Mesenchymal stem cell (in vitro differentiated cells and primary cell): ENCODE data around the gene NFKB2.

Experiments
- DNase-seq: peaks from one replicate; pipeline ENCODE4 v3.0.0-alpha.2; 2013
- H2AFZ ChIP-seq: one replicate; pipeline ENCODE4 v1.6.1; 2013; ENCODE audit warnings: low read depth, mild to moderate bottlenecking, control low read depth, inconsistent platforms, low read length, moderate library complexity
- H2AK5ac ChIP-seq: 2 replicates; pipeline ENCODE4 v1.6.1; 2013; ENCODE audit warnings: low read length, moderate library complexity, mild to moderate bottlenecking, inconsistent platforms; ENCODE audit not compliant: severe bottlenecking
- H2BK120ac ChIP-seq: one replicate; pipeline ENCODE4 v1.6.1; 2013; ENCODE audit warnings: low read depth, mild to moderate bottlenecking, inconsistent platforms, low read length, moderate library complexity
- H2BK12ac ChIP-seq, 2 experiments: one replicate each; pipeline ENCODE4 v1.6.1; 2013; ENCODE audit warnings: inconsistent platforms in 2 of 2, low read length in 2 of 2, mild to moderate bottlenecking in 2 of 2, moderate library complexity in 2 of 2, control low read depth in 1 of 2
- H2BK15ac ChIP-seq: one replicate; pipeline ENCODE4 v1.6.1; 2013; ENCODE audit warnings: mild to moderate bottlenecking, low read depth, inconsistent platforms; ENCODE audit not compliant: poor library complexity, severe bottlenecking
- H2BK5ac ChIP-seq: 2 replicates; pipeline ENCODE4 v1.6.1; 2013; ENCODE audit warnings: low read depth, mild to moderate bottlenecking, low read length, control low read depth, inconsistent platforms; ENCODE audit not compliant: poor library complexity, severe bottlenecking
- H3K14ac ChIP-seq, 2 experiments: one replicate each; pipeline ENCODE4 v1.6.1; 2013; ENCODE audit warnings: inconsistent platforms in 2 of 2, low read length in 2 of 2, control low read depth in 1 of 2, mild to moderate bottlenecking in 1 of 2, moderate library complexity in 1 of 2
- H3K18ac ChIP-seq, 2 experiments: one replicate each; pipeline ENCODE4 v1.6.1; 2013; ENCODE audit warnings: inconsistent platforms in 2 of 2, low read length in 2 of 2, control low read depth in 1 of 2, low read depth in 1 of 2, mild to moderate bottlenecking in 1 of 2
- H3K23ac ChIP-seq, 2 experiments: one replicate each; pipeline ENCODE4 v1.6.1; 2013; ENCODE audit warnings: inconsistent platforms in 2 of 2, low read length in 2 of 2, mild to moderate bottlenecking in 2 of 2, moderate library complexity in 2 of 2, control low read depth in 1 of 2
- H3K27ac ChIP-seq: 2 replicates; pipeline ENCODE4 v1.5.1; 2013; ENCODE audit warnings: mild to moderate bottlenecking, moderate library complexity, low read length, control low read depth, inconsistent platforms; ENCODE audit not compliant: poor library complexity, severe bottlenecking
- H3K27me3 ChIP-seq, 2 experiments: 2 replicates each; pipeline versions ENCODE4 v1.6.1 to v1.7.0; 2013; ENCODE audit warnings: low read length in 2 of 2, mild to moderate bottlenecking in 2 of 2, moderate library complexity in 2 of 2, control low read depth in 1 of 2, inconsistent platforms in 1 of 2; ENCODE audit not compliant: control insufficient read depth in 1 of 2, insufficient read depth in 1 of 2
- H3K36me3 ChIP-seq, 2 experiments: 2 replicates each; pipeline versions ENCODE4 v1.6.1 to v1.7.0; 2013; ENCODE audit warnings: low read length in 2 of 2, control low read depth in 1 of 2, inconsistent platforms in 1 of 2, low read depth in 1 of 2, mild to moderate bottlenecking in 1 of 2; ENCODE audit not compliant: insufficient read depth in 2 of 2, control insufficient read depth in 1 of 2
- H3K4ac ChIP-seq, 2 experiments: one replicate each; pipeline ENCODE4 v1.6.1; 2013; ENCODE audit warnings: inconsistent platforms in 2 of 2, low read length in 2 of 2, mild to moderate bottlenecking in 2 of 2, moderate library complexity in 2 of 2, control low read depth in 1 of 2, low read depth in 1 of 2
- H3K4me1 ChIP-seq: 2 replicates; pipeline ENCODE4 v1.6.1; 2013; ENCODE audit warnings: low read depth, low read length, control low read depth; ENCODE audit not compliant: control insufficient read depth, insufficient read depth
- H3K4me2 ChIP-seq: 2 replicates; pipeline ENCODE4 v1.6.1; 2013; ENCODE audit warnings: low read length, mild to moderate bottlenecking, inconsistent platforms; ENCODE audit not compliant: poor library complexity, severe bottlenecking
- H3K4me3 ChIP-seq, 2 experiments: 2 replicates each; pipeline versions ENCODE4 v1.5.1 to v1.7.0; 2013; ENCODE audit warnings: low read length in 2 of 2, mild to moderate bottlenecking in 2 of 2, control low read depth in 1 of 2, low read depth in 1 of 2; ENCODE audit not compliant: insufficient read depth in 1 of 2
- H3K79me1 ChIP-seq: replicated peaks from 2 replicates; pipeline ENCODE4 v1.6.1; 2013; ENCODE audit warnings: mild to moderate bottlenecking, control low read depth, low read length, inconsistent platforms; ENCODE audit not compliant: poor library complexity, severe bottlenecking
- H3K9ac ChIP-seq: 2 replicates; pipeline ENCODE4 v1.7.0; 2013; ENCODE audit warnings: mild to moderate bottlenecking, low read length, moderate library complexity
- H3K9me3 ChIP-seq: 2 replicates; pipeline ENCODE4 v1.7.0; 2013; ENCODE audit warnings: mild to moderate bottlenecking, low read length; ENCODE audit not compliant: control insufficient read depth
- H4K8ac ChIP-seq: one replicate; pipeline ENCODE4 v1.6.1; 2013; ENCODE audit warnings: inconsistent platforms, mild to moderate bottlenecking, low read length, moderate library complexity
- H4K91ac ChIP-seq: one replicate; pipeline ENCODE4 v1.6.1; 2013; ENCODE audit warnings: mild to moderate bottlenecking, low read length, inconsistent platforms
- WGBS: methylation state at CpG from one replicate; pipeline ENCODE4 v1.1.7; 2013; ENCODE audit warnings: mixed read lengths; 5-methylcytosine and 5-hydroxymethylcytosine counted together

Gene NFKB2

GRCh38 chr10:102424145-102424544, 28.6 kb downstream of the NFKB2 start:
- no peak overlapping the region for H3K4me2 ChIP-seq
- no peak overlapping the region for H2BK5ac ChIP-seq
- H3K9me3 ChIP-seq: no peaks in the 10 kb centered on the region
- no peak overlapping the region for H2AK5ac ChIP-seq
- no peak overlapping the region for H3K23ac ChIP-seq
- H4K91ac ChIP-seq: no peak overlapping the region
- no peak overlapping the region for H2BK120ac ChIP-seq
- H2BK12ac ChIP-seq: no peak overlapping the region
- peaks cover 29% of the 10 kb centered on the region for H3K79me1 ChIP-seq
- no peak overlapping the region for H2AFZ ChIP-seq
- WGBS: 99% methylated on average over 9 of the region's 9 CpGs
- H3K4me1 ChIP-seq: peaks cover 27% of the 10 kb centered on the region
- no peak overlapping the region for H3K14ac ChIP-seq
- H3K27ac ChIP-seq: no peak overlapping the region
- no peak overlapping the region for H3K9ac ChIP-seq
- no peak overlapping the region for H3K4me3 ChIP-seq
- H3K4ac ChIP-seq: no peak overlapping the region
- no peak for DNase-seq
- H3K18ac ChIP-seq: no peak overlapping the region
- no peak overlapping the region for H4K8ac ChIP-seq
- no peak overlapping the region for H2BK15ac ChIP-seq
- H3K36me3 ChIP-seq: peaks cover 22 to 30% of the 10 kb centered on the region in 2 experiments
- peaks cover 2% of the 10 kb centered on the region in 2 experiments for H3K27me3 ChIP-seq

- H4K8ac ChIP-seq: no peak overlapping the region
- no peak overlapping the region for H3K14ac ChIP-seq
- no peak overlapping the region for H3K27ac ChIP-seq
- no peak overlapping the region for H3K9ac ChIP-seq
- no peak overlapping the region for H3K4me2 ChIP-seq
- H2AK5ac ChIP-seq: no peak overlapping the region
- H3K18ac ChIP-seq: no peak overlapping the region
- no peak overlapping the region for H4K91ac ChIP-seq
- H3K79me1 ChIP-seq: peaks cover 33% of the 10 kb centered on the region
- H3K4me1 ChIP-seq: peaks cover 21% of the 10 kb centered on the region
- H3K36me3 ChIP-seq: peaks cover 22 to 35% of the 10 kb centered on the region in 2 experiments
- H3K9me3 ChIP-seq: no peaks in the 10 kb centered on the region
- no peak overlapping the region for H3K4me3 ChIP-seq
- H2AFZ ChIP-seq: no peak overlapping the region
- no peak for DNase-seq
- WGBS: 92% methylated on average over 6 of the region's 6 CpGs
- H3K4ac ChIP-seq: no peak overlapping the region
- no peaks in the 10 kb centered on the region for H3K27me3 ChIP-seq
- H2BK12ac ChIP-seq: no peak overlapping the region
- H2BK120ac ChIP-seq: no peak overlapping the region
- H2BK5ac ChIP-seq: no peak overlapping the region
- H3K23ac ChIP-seq: no peak overlapping the region
- H2BK15ac ChIP-seq: no peak overlapping the region
Observed at GRCh38 chr10:102424916-102425315, 29.4 kb downstream of the NFKB2 start.

DNA sequence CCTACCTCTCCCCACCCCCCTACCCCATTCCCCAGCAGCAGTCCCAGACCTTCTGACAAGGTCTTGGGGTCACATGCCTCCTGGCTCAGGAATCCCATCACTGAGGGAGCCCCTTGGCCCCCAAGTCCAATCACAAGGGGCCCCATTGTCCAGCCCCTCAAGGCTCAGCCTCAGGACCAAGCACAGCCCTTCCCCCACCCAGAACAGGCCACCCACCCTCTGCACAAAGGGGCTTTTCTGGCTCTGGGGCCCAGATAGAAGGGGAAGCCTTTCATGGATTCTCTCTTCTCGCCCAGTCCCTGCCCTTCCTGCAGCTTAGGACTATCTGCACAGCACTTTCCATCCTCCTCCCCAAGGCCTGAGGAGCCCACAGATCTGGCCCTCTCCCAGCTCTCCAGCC, 29.9 kb downstream of the NFKB2 start:
- Histone ChIP-seq H2AK5ac (no peak overlapping the region), H4K91ac (no peak overlapping the region), H3K27me3 (no peaks in the 10 kb centered on the region), H3K14ac (no peak overlapping the region), H2BK5ac (no peak overlapping the region), H2AFZ (no peak overlapping the region), H4K8ac (no peak overlapping the region), H3K9me3 (no peaks in the 10 kb centered on the region), H2BK15ac (no peak overlapping the region), H3K4ac (no peak overlapping the region), H3K23ac (no peak overlapping the region), H3K4me3 (no peak overlapping the region), H3K36me3 (peaks cover 22 to 35% of the 10 kb centered on the region in 2 experiments), H3K79me1 (peaks cover 36% of the 10 kb centered on the region), H3K27ac (no peak overlapping the region), H3K4me1 (peaks cover 16% of the 10 kb centered on the region), H2BK12ac (no peak overlapping the region), H2BK120ac (no peak overlapping the region), H3K4me2 (no peak overlapping the region), H3K9ac (no peak overlapping the region), H3K18ac (no peak overlapping the region)
- WGBS: 100% methylated on average over 1 of the region's 1 CpG
- no peak for DNase-seq

DNA sequence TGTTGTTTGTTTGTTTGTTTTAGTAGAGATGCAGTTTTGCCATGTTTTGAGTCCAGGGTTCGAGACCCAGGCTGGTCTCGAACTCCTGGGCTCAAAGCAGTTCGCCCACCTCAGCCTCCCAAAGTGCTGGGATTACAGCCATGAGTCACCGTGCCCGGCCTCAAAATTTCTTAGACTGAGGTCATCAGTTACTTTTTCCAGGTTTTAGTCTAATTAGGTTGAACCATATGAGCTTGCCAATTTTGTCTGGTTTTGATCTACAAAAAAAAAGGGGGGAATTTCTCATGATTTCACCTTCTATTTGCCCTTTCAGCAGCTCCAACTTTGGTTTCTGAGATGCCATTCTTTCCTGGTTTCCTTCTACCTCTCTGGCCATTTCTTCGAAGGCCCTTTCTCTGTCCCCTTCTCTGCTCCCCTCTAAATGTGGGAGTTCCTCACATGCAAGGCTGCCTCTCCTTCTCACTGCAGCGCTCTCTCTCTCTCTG, 31.3 kb downstream of the NFKB2 start:
- Histone ChIP-seq H3K23ac (no peak overlapping the region), H3K9ac (no peak overlapping the region), H2AK5ac (no peak overlapping the region), H4K91ac (no peak overlapping the region), H3K14ac (no peak overlapping the region), H3K4me1 (peaks cover 20% of the 10 kb centered on the region), H2AFZ (no peak overlapping the region), H3K4me3 (no peak overlapping the region), H2BK15ac (no peak overlapping the region), H4K8ac (no peak overlapping the region), H2BK120ac (no peak overlapping the region), H3K79me1 (peaks cover 37% of the 10 kb centered on the region), H3K27me3 (no peaks in the 10 kb centered on the region), H3K9me3 (no peaks in the 10 kb centered on the region), H2BK12ac (no peak overlapping the region), H3K27ac (no peak overlapping the region), H3K36me3 (peaks cover 26 to 34% of the 10 kb centered on the region in 2 experiments), H2BK5ac (no peak overlapping the region), H3K4ac (no peak overlapping the region), H3K4me2 (no peak overlapping the region), H3K18ac (no peak overlapping the region)
- 82% methylated on average over 7 of the region's 7 CpGs for WGBS
- DNase-seq: no peak
